ENCODE results near the gene GPR4.

GRCh38 chr19:45650722-45651121 is 48.7 kb upstream of the GPR4 start:
- TF ChIP-seq POLR2A (IDR thresholded peaks at IDR 0.05; ENCODE audit: low read depth, low read length): no peak
- no peak for TF ChIP-seq TAF1 (IDR thresholded peaks at IDR 0.05; ENCODE audit: borderline replicate concordance, low read depth, low read length)
- no peak for TF ChIP-seq POLR2AphosphoS5 (IDR thresholded peaks at IDR 0.05; ENCODE audit: low read depth, low read length)

Data from GM12892 (cell line).